Lower leg skin (tissue), 4 donors: ENCODE data around the gene RPUSD1. TPM values are rescaled to one million over a fixed set of nuclear protein-coding genes. Genes with fewer than 3 reads are reported as not detected.

Source experiments
- DNase-seq, 2 donors: peaks; one replicate each; pipeline ENCODE4 v3.0.0-alpha.2; 2019; ENCODE audit warnings: low spot score in 2 of 2
- H3K4me3 ChIP-seq: fragments of 200-600 bp; sonication (generic); 2 replicates; pipeline ENCODE4 v1.5.1; 2017; ENCODE audit warnings: mild to moderate bottlenecking, low read depth; ENCODE audit not compliant: poor library complexity, severe bottlenecking
- POLR2A ChIP-seq, 2 donors: fragments of 450-650 bp; IDR thresholded peaks; one replicate each; pipeline ENCODE4 v1.6.1; 2016 to 2017; ENCODE audit warnings: antibody characterized with exemption in 2 of 2, mild to moderate bottlenecking in 1 of 2, moderate library complexity in 1 of 2
- WGBS, 2 donors: methylation state at CpG; one replicate each; pipeline ENCODE4 v1.1.5; 2018; 5-methylcytosine and 5-hydroxymethylcytosine counted together
- intact Hi-C: fragments of 100-400 bp; cut with DNase I; formaldehyde crosslinking; loops from one replicate; pipeline ENCODE4 v1.15.0; 2023; ENCODE audit warnings: low total_unique reads
- total RNA-seq, 4 donors: library from RNA; depleted of rRNA; stranded (reverse); fragments of >200 nt; gene quantifications; one replicate each; pipeline ENCODE4 v1.1.0, GENCODE V29; 2016
- TF ChIP-seq, protein P1 (sequence below), 3 donors: fragments of 450-650 bp; IDR thresholded peaks; one replicate each; pipeline ENCODE4 v1.5.1; 2016; ENCODE audit warnings: antibody characterized with exemption in 3 of 3, mild to moderate bottlenecking in 3 of 3, moderate library complexity in 2 of 3

RPUSD1 gene
- total RNA-seq, 4 donors from 2014 or later = 20.2 to 27.9 (median 25.5) TPM

DNA sequence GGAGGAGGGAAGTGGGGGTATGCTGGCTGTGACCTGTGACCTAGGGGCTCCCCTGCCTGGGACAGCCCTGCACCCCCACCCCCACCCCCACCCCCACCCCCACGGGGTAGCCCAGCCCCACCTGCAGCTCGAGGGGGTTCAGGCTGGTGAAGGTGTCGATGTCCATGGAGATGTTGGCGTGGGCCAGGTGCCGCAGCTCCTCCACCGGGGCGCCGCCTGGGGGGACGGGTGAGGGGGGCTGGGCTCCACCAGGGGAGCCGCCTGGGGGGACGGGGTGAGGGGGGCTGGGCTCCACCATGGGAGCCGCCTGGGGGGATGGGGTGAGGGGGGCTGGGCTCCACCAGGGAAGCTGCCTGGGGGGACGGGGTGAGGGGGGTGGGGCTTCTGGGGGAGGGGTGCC, 17.8 kb downstream of the RPUSD1 start:
- intact Hi-C loops = no loop called here
- H3K4me3 ChIP-seq = no peak overlapping the region
- WGBS, 2 donors = 75% methylated on average over 4 of the region's 13 CpGs; no CpG with 5 or more reads in 1 of the 2 donors
- TF ChIP-seq, protein P1, sequence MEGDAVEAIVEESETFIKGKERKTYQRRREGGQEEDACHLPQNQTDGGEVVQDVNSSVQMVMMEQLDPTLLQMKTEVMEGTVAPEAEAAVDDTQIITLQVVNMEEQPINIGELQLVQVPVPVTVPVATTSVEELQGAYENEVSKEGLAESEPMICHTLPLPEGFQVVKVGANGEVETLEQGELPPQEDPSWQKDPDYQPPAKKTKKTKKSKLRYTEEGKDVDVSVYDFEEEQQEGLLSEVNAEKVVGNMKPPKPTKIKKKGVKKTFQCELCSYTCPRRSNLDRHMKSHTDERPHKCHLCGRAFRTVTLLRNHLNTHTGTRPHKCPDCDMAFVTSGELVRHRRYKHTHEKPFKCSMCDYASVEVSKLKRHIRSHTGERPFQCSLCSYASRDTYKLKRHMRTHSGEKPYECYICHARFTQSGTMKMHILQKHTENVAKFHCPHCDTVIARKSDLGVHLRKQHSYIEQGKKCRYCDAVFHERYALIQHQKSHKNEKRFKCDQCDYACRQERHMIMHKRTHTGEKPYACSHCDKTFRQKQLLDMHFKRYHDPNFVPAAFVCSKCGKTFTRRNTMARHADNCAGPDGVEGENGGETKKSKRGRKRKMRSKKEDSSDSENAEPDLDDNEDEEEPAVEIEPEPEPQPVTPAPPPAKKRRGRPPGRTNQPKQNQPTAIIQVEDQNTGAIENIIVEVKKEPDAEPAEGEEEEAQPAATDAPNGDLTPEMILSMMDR (IDR thresholded peaks at IDR 0.05) = no peak
- no peak for TF ChIP-seq POLR2A (IDR thresholded peaks at IDR 0.05)
- DNase-seq = no peak

DNA sequence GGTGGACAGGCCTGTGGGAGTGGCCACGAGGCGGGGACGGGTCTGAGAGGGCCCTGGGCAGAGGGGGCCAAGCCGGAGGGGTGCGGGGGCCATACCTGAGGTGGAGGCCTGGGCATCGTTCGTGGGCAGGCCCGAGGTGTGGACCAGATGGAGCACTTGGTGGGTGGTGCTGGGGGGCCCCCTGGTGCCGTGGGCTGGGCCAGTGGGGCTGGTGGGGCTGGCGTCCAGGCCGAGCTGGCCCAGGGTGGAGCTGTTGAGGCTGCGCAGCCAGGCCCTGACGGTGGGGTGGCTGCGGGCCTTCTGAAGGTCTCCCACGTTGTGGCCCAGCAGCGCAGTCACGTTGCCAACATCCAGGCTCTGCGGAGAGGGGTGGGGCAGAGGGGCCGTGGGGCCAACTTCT, 18.2 kb downstream of the RPUSD1 start:
- 72 to 76% methylated on average over 15 to 19 of the region's 19 CpGs for WGBS, 2 donors

DNA sequence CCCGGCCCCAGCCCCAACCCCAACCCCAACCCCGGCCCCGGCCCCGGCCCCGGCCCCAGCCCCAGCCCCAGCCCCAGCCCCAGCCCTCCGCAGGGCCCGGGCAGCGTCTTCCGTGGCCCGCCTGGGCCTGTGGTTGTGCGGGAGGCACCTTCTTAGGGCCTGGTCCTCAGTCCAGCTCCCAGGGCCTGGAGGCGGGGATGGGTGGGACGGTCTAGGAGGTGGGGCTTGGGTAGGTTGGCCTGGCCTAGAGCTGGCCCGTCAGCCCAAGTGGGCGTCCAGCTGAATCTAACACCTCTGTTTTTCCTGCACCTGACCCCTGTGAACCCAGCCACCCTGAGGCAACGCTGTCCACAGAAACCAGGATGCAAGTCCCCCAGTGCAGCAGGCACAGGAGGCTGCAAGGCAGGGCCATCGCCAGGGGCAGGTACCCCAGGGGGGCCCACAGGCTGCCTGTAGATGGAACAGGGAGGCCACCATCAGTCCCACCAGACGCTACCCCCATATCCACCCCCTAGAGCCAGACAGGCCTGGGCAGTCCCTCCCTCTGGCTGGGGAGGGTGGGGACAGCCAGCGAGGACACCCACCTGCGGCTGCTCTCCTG, 18.9 kb downstream of the RPUSD1 start:
- TF ChIP-seq POLR2A (IDR thresholded peaks at IDR 0.05) = no peak
- TF ChIP-seq, protein P1 (IDR thresholded peaks at IDR 0.05) = no peak
- intact Hi-C loops = no loop called here
- DNase-seq = no peak
- WGBS, 2 donors = 73 to 85% methylated on average over 6 to 9 of the region's 20 CpGs
- H3K4me3 ChIP-seq = no peak overlapping the region

More for the DNA sequence above, 18.2 kb downstream of the RPUSD1 start:
- H3K4me3 ChIP-seq = no peak overlapping the region
- intact Hi-C loops = no loop called here
- DNase-seq = no peak
- TF ChIP-seq POLR2A (IDR thresholded peaks at IDR 0.05) = no peak
- TF ChIP-seq, protein P1 (IDR thresholded peaks at IDR 0.05) = no peak

DNA sequence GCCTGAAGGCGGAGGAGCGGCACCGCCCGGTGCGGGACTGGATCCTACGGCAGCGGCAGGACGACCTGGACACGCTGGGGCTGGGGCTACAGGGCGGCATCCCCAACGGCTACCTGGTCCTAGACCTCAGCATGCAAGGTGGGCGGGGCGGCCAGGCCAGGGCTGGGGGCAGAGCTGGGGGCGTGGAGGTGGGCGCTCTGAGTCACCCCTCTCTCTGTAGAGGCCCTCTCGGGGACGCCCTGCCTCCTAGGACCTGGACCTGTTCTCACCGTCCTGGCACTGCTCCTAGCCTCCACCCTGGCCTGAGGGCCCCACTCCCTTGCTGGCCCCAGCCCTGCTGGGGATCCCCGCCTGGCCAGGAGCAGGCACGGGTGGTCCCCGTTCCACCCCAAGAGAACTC, 19.8 kb downstream of the RPUSD1 start:
- no peak for DNase-seq
- intact Hi-C loops = no loop called here
- no peak overlapping the region for H3K4me3 ChIP-seq
- TF ChIP-seq, protein P1 (IDR thresholded peaks at IDR 0.05) = no peak
- TF ChIP-seq POLR2A (IDR thresholded peaks at IDR 0.05) = no peak
- 39 to 51% methylated on average over 16 to 17 of the region's 21 CpGs for WGBS, 2 donors

DNA sequence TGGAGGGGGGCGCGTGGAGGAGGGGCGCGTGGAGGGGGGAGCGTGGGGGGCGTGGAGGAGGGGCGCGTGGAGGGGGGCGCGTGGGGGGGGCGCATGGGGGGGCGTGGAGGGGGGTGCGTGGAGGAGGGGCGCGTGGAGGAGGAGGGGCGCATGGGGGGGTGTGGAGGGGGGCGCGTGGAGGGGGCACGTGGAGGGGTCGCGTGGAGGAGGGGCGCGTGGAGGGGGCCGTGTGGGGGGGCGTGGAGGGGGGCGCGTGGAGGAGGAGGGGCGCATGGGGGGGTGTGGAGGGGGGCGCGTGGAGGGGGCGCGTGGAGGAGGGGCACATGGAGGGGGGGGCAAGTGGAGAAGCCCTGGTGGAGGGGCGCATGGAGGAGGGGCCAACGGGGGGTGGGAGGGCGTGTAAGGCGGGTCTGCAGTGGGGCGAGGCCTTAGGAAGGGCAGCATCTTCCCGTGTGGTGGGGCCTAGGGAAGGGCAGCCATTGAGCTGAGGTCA, 20.4 kb downstream of the RPUSD1 start:
- no peak overlapping the region for H3K4me3 ChIP-seq
- TF ChIP-seq, protein P1 (IDR thresholded peaks at IDR 0.05) = no peak
- no peak for TF ChIP-seq POLR2A (IDR thresholded peaks at IDR 0.05)
- 50 to 59% methylated on average over 9 to 11 of the region's 38 CpGs for WGBS, 2 donors
- DNase-seq = no peak
- intact Hi-C loops = no loop called here
